PC-9 (cell line): ENCODE data around the gene TEKTIP1.

ENCODE experiments used
- EZH2 ChIP-seq: fragments of 200-600 bp; sonication (generic); IDR thresholded peaks from 2 replicates; pipeline ENCODE4 v1.8.0; 2017; ENCODE audit warnings: antibody characterized with exemption, low read depth
- TF ChIP-seq, protein P1 (sequence below): fragments of 200-600 bp; sonication (generic); conservative IDR thresholded peaks from 2 replicates; pipeline ENCODE4 v1.6.1; 2017; ENCODE audit warnings: mixed run types, antibody characterized with exemption, mild to moderate bottlenecking, moderate library complexity

DNA sequence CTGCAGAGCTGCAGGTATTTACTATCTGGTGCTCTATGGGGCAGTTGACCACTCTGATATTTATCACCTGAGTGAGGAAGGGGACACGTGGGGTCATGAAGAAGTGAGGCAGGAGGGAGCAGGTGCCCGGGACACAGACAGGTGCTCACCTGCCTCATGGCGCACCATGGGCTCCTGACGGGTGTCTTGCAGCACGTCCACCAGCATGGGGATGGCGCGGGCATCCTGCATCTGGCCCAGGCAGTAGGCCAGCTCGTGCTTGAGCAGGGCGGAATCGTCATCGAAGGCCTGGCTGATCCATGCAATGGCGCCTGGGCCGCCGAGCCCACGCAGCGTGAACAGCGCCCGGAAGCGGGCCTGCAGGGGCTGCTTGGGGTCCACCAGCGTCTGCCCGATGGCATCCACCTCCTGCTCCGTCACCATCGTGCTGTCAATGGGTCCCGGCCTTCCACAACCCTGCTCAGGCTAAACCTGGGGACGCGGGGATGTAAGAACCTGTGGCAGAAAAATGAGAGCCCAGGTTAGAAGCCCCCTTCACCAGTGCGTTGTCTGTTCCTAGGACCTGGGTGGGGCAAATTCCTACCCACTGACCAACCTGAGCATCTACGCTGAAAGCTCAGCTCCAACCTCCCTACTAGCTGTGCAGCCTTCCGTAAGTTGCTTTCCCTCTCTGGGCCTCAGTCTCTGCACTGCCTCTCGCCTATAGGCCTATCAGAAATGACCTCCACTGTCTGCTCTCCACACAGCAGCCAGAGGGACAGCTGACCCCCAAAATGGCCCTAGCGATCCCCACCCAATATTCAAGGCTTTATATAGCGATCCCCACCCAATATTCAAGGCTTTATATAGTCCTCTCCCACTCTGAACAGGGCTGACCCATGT, 42.3 kb upstream of the TEKTIP1 start:
- TF ChIP-seq, protein P1, sequence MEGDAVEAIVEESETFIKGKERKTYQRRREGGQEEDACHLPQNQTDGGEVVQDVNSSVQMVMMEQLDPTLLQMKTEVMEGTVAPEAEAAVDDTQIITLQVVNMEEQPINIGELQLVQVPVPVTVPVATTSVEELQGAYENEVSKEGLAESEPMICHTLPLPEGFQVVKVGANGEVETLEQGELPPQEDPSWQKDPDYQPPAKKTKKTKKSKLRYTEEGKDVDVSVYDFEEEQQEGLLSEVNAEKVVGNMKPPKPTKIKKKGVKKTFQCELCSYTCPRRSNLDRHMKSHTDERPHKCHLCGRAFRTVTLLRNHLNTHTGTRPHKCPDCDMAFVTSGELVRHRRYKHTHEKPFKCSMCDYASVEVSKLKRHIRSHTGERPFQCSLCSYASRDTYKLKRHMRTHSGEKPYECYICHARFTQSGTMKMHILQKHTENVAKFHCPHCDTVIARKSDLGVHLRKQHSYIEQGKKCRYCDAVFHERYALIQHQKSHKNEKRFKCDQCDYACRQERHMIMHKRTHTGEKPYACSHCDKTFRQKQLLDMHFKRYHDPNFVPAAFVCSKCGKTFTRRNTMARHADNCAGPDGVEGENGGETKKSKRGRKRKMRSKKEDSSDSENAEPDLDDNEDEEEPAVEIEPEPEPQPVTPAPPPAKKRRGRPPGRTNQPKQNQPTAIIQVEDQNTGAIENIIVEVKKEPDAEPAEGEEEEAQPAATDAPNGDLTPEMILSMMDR = no peak
- TF ChIP-seq EZH2 = no peak
